Raji (cell line): Measurements from ENCODE around the gene TNFRSF12A.

Experiments used
- POLR2A ChIP-seq: IDR thresholded peaks from 2 replicates; pipeline ENCODE4 v1.6.1; 2011; ENCODE audit warnings: low read depth, low read length, control low read depth; ENCODE audit not compliant: insufficient read depth

TNFRSF12A gene

DNA sequence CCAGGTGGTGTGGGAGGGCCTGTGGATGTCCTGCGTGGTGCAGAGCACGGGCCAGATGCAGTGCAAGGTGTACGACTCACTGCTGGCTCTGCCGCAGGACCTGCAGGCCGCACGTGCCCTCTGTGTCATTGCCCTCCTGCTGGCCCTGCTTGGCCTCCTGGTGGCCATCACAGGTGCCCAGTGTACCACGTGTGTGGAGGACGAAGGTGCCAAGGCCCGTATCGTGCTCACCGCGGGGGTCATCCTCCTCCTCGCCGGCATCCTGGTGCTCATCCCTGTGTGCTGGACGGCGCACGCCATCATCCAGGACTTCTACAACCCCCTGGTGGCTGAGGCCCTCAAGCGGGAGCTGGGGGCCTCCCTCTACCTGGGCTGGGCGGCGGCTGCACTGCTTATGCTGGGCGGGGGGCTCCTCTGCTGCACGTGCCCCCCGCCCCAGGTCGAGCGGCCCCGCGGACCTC lies 6.6 kb upstream of the TNFRSF12A start:
- no peak for TF ChIP-seq POLR2A

DNA sequence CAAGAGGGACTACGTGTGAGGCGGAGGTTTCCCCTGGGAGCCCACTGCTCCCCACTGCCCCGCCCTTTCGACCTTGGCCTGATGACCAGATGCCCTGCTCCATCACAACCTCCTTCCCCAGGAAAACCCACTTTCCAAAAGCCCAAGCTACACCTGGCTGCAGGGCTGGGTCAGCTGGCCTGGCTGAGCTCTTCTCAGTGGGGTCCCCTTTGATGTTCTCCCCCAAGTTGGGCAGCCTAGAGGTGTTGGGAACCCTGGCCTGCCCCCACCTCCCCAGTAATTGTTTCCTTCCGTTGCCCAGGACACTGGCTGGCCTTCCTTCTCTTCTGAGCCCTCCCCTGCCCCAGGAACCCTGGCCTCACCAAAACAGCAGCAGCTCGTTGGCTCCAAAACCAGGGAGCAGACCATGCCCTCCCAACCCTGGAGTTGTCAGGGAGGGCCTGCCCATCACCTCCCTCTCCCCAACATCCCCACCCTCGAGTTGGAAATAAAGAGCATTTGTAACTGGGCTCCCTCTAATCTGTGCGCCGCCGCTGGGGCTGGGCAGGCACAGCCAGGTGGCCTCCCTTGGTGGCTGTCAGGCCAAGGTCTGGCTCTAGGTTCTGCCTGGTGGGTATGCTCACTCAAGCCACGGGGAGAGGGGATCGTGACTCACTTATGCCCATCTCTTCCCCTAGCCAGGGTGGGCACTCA lies 6.0 kb upstream of the TNFRSF12A start:
- TF ChIP-seq POLR2A, result no peak

DNA sequence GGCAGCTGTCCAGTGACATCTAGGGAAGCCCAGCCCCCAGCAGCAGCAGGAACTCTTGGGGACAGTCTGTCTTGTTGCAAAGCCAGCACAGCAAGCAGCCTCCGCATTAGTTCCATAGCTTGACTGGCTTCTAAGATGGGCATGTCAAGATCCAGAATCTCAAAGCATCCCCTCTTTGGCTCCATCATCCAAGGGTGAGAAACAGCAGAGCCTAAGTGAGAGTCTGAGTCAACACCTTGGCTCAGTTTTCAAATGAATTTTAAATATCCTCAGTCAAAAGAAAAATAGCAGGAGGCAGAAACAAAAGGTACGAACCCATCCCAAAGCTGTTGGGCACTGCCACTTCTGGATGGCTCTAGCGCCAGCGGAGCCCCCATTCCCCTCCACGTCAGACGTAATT lies 5.2 kb upstream of the TNFRSF12A start:
- TF ChIP-seq POLR2A, result no peak

DNA sequence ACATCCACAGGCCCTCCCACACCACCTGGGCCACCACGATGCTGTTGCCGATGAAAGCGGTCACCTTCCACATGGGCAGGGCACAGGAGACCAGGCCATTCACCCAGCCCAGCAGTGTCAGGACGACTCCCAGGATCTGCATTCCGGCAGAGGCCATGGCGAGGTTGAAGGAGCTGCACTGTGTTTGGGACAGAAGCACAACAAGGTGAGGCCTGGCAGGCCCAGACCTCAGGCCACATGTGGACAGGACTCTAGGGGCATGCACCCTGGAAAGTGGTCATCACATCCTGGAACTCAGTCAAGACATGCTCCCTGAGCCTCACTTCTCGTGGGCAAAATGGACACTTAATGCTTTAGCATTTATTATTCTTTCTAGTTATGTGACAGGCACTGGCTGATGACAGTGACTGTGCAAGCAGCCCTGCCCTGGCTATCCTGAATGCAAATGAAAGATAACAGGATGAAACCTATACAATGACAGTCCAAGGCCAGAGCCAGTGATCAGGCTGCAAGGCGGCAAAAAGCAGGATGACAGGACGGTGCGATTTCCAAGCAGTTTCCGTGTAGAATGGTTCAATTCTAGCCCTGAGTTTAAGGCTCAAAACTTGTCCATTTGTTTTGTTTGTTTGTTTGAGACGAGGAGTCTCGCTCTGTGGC lies 4.2 kb upstream of the TNFRSF12A start:
- no peak for TF ChIP-seq POLR2A

DNA sequence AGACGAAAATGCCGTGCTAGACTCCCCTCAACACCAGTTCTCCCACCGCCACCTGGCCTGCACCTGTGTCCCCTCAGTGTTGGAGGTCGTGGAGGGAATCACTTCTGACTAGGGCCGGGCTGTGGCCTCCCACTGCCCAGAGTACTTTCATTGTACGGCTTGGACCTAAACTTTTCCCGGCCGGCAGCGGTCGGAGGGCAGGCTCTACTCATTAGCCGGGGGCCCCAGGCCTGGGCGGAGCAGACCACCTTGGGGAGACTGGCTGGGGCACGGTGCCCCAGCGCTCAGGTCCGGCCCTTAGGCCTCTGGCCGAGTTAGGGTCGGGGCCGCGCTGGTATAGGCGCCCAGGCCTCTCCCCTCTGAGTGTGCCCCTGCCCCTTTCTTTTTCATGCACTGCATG lies 2.8 kb upstream of the TNFRSF12A start:
- no peak for TF ChIP-seq POLR2A

DNA sequence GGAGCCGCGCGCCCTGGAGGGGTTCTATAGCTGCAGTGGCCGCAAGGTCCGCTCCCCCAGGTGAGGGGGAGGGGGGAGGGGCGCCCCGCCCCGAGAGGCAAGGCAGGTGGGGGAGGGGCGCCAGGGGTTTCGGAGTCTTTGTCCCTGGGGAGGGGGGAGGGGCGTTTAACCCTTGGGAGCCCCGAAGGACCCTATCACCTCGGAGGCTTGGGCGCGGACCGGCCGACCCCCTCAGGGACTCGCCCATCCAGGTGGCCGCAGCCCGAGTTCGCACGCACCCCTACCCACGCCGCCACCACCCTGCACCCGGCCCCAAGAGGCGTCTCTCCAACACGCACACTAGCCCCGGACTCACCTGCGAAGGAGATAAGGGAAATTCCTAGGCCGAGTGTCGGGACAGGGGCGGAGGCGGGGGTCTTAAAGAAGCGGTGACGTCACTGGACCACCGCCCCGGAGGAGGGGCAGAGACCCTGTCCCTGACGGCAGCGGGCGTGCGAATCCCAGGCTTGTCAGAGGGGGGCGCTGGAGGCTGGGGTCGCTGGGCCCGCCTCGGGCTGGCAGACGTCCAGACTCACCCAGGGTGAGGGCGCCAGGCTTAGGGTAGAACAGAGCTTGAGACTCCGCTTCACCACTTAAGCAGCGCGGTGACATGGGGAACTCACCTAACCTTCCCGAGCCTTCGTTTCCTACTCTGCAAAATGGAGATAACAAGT lies 2.2 kb upstream of the TNFRSF12A start, which contains the start of gene CLDN6:
CLDN6 (minus strand) TSS at position 390 of the 713 bp plus-strand sequence. CDS start 2,162 bp downstream, outside the sequence.
- TF ChIP-seq POLR2A, result no peak

DNA sequence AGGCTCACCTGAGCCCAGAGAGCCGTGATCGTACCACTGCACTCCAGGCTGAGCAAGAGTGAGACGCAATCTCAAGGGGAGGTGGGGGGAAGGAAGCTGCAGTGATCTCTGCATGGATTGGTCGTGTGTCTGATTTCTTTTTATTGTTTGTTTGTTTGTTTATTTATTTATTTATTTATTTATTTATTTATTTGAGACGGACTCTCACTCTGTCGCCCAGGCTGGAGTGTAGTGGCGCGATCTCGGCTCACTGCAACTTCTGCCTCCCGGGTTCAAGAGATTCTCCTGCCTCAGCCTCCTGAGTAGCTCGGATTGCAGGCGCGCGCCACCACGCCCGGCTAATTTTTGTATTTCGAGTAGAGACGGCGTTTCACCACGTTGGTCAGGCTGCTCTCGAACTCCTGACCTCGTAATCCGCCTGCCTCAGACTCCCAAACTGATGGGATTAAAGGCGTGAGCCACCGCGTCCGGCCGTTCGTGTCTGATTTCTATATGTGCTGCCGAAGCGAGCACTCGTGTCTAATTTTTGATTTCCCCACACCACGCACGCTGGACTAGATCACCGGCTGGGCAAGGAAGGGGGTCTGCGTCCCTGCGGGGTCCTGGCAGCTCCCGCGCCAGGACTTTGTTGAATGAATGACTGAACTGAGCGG lies 448 bp upstream of the TNFRSF12A start:
- TF ChIP-seq POLR2A, result no peak

DNA sequence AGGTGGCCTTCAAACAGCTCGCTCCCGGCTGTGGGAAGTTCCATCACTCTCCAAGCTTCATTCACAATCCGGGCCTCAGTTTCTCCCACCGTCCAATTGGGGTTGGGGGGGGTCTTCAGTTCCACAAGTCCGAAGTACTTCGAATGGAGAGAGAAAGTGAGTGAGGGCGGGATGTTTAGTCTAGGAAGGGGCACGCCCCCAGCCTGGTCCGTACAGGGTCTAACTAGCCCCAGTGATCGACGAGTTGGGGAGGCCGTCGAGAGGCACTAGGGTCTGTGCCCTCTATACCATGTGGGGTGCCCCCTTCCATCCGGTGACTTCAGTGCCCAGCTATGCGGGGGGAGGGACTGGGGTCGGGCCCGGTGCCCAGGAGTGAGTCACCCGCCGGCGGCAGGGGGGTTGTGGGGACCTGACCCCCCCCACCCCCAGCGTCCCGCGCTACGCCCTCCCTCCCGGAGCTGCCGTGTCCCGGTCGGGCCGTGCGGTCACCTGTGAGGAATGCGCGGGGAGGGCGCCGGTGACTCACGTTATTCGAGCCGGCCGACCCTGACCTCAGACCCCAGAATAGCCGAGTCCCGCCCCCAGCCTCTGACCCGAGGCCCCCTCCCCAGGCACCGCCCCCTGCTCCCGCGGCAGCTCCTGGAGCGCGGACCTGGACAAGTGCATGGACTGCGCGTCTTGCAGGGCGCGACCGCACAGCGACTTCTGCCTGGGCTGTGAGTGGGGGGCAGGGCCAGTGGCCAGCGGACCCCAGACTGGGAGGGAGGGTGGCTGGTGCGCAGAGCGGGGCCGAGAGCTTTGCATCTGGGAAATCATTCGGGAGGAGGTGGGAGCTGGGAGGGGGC lies 658 bp downstream of the TNFRSF12A start:
- TF ChIP-seq POLR2A, result no peak

DNA sequence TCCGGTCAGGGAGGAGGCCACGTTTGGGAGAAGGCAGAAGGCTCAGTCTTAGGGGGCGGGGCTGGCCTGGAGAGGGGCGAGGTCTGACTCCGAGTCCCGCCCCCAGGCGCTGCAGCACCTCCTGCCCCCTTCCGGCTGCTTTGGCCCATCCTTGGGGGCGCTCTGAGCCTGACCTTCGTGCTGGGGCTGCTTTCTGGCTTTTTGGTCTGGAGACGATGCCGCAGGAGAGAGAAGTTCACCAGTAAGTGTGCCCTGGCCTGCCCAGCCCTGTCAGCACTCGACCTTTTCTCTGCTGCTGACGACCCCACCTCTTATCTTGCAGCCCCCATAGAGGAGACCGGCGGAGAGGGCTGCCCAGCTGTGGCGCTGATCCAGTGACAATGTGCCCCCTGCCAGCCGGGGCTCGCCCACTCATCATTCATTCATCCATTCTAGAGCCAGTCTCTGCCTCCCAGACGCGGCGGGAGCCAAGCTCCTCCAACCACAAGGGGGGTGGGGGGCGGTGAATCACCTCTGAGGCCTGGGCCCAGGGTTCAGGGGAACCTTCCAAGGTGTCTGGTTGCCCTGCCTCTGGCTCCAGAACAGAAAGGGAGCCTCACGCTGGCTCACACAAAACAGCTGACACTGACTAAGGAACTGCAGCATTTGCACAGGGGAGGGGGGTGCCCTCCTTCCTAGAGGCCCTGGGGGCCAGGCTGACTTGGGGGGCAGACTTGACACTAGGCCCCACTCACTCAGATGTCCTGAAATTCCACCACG lies 1.5 kb downstream of the TNFRSF12A start:
- no peak for TF ChIP-seq POLR2A

DNA sequence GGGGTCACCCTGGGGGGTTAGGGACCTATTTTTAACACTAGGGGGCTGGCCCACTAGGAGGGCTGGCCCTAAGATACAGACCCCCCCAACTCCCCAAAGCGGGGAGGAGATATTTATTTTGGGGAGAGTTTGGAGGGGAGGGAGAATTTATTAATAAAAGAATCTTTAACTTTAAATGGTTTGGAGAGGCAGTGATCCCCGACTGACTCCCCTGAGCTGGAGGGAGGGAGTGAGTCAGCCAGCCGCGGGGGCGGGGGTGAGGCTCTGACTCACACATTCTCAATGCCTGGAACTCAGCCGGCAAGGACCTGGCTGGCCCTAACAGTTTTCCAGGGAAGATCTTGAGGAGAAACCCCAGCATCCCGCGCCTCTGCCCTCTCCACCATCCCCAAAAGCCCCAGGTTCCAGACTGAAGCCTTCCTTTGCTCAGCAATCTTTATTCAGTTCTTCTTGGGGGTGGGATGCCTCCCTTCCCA lies 2.1 kb downstream of the TNFRSF12A start:
- TF ChIP-seq POLR2A, result 0 out of 2 replicates have a peak, but pooled peaks have one; percentile 15

DNA sequence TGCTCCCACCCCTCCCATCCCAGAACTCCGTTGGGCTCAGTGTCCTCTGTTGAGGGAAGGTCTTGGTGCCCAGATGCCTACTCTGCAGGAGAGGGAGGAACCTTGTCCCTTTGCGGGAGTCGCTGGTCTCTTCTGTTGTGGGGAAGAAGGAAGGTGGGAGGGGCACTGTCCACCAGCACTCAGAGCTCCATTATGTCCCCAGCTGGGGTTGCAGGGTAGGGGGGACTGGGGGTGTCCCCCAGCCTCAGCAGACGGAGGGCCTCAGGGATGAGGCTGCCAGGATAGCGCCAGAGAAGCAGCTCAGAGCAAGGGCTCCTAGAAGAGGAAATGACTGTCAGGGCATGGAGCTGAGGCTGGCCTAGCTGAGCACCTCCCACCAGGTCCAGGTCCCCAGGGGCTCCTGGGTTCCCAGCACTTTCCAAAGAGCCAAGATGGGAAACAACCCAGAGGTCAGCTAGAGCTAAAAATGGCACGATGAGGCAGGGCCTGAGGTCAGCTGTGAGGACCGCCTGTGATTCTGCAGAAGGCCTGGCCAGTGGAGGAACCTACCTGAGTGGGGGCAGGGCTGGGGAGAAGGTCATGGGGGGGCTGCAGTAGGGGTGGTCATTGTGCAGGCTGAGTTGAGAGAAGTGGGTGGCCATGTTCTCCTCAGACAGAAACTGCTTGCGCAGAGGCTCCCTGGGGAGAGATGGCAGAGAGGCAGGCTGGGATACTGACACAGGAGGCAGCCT lies 2.7 kb downstream of the TNFRSF12A start:
- no peak for TF ChIP-seq POLR2A

DNA sequence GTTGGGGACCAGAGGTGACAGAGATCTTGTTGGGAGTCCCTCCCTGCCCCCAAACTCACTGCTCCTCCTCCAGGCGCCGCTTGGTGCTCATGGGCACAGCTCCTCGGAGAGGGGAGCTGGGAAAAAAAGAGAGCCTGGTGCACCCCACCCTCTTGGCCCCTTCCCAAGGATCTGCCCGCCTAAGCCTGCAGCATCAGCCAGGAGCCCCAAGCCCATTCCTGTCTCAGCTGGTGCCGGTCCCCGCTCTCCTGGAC lies 3.2 kb downstream of the TNFRSF12A start:
- no peak for TF ChIP-seq POLR2A
